ENCODE data around the gene HOXD10. TPM values are rescaled to one million over a fixed set of nuclear protein-coding genes. Genes with fewer than 3 reads are reported as not detected.

Gene HOXD10
- polyA plus RNA-seq, 3 donors, result 0.02 to 0.76 (median 0.45) TPM

GRCh38 chr2:176114930-176115625 is 1.5 kb upstream of the HOXD10 start:
- no peak overlapping the region for H3K27ac ChIP-seq (ENCODE audit: low read depth, low read length)
- WGBS, 3 donors, result 19 to 41% (median 26%) methylated on average over 16 of the region's 16 CpGs

GRCh38 chr2:176117162-176117822 is 714 bp downstream of the HOXD10 start:
- H3K27ac ChIP-seq (ENCODE audit: low read depth, low read length), result no peak overlapping the region
- 18 to 35% (median 20%) methylated on average over 40 of the region's 40 CpGs for whole genome bisulfite sequencing, 3 donors

- H3K27ac ChIP-seq (ENCODE audit: low read depth, low read length), result no peak overlapping the region
- 12 to 37% (median 15%) methylated on average over 11 of the region's 11 CpGs for WGBS, 3 donors
Observed at GRCh38 chr2:176117823-176118371, 1.3 kb downstream of the HOXD10 start.

GRCh38 chr2:176118601-176119339 is 2.2 kb downstream of the HOXD10 start:
- 13 to 33% (median 13%) methylated on average over 24 of the region's 24 CpGs for WGBS, 3 donors
- no peak overlapping the region for H3K27ac ChIP-seq (ENCODE audit: low read depth, low read length)

GRCh38 chr2:176120364-176121189 is 4.0 kb downstream of the HOXD10 start:
- H3K27ac ChIP-seq (ENCODE audit: low read depth, low read length), result no peak overlapping the region
- 16 to 47% (median 30%) methylated on average over 13 of the region's 13 CpGs for WGBS, 3 donors

- no peak overlapping the region for H3K27ac ChIP-seq (ENCODE audit: low read depth, low read length)
- WGBS, 3 donors, result 11 to 22% (median 12%) methylated on average over 51 to 53 of the region's 53 CpGs
Observed at GRCh38 chr2:176121190-176122051, 4.8 kb downstream of the HOXD10 start.

- no peak overlapping the region for H3K27ac ChIP-seq (ENCODE audit: low read depth, low read length)
- WGBS, 3 donors, result 2 to 3% (median 2%) methylated on average over 42 to 47 of the region's 47 CpGs
Observed at GRCh38 chr2:176122052-176122682, 5.6 kb downstream of the HOXD10 start.

- no peak within 1 kb of the TSS for H3K27ac ChIP-seq (ENCODE audit: low read depth, low read length)
- WGBS, 3 donors, result 2 to 3% (median 2%) methylated on average over 54 to 84 of the region's 84 CpGs
Observed at GRCh38 chr2:176122683-176123410, 6.3 kb downstream of the HOXD10 start, which contains the start of gene HOXD9. Gene HOXD9, plus strand, starts transcription at chr2:176122719. Its CDS starts 50 bp downstream, at chr2:176122769.

- WGBS, 3 donors, result 6 to 14% (median 7%) methylated on average over 40 of the region's 40 CpGs
Observed at GRCh38 chr2:176123411-176124109, 7.0 kb downstream of the HOXD10 start.

GRCh38 chr2:176124110-176124946 is 7.8 kb downstream of the HOXD10 start:
- H3K27ac ChIP-seq (ENCODE audit: low read depth, low read length), result no peak overlapping the region
- WGBS, 3 donors, result 12 to 44% (median 24%) methylated on average over 34 of the region's 34 CpGs

More at GRCh38 chr2:176123411-176124109, 7.0 kb downstream of the HOXD10 start:
- H3K27ac ChIP-seq (ENCODE audit: low read depth, low read length), result no peak overlapping the region

GRCh38 chr2:176124947-176125771 is 8.6 kb downstream of the HOXD10 start:
- H3K27ac ChIP-seq (ENCODE audit: low read depth, low read length), result no peak overlapping the region
- WGBS, 3 donors, result 19 to 62% (median 46%) methylated on average over 9 of the region's 9 CpGs

GRCh38 chr2:176125772-176126054 is 9.1 kb downstream of the HOXD10 start:
- H3K27ac ChIP-seq (ENCODE audit: low read depth, low read length), result no peak overlapping the region
- WGBS, 3 donors, result 10 to 52% (median 37%) methylated on average over 6 of the region's 6 CpGs

GRCh38 chr2:176126929-176127773 is 10.6 kb downstream of the HOXD10 start:
- H3K27ac ChIP-seq (ENCODE audit: low read depth, low read length), result no peak overlapping the region
- WGBS, 3 donors, result 3 to 7% (median 4%) methylated on average over 13 of the region's 13 CpGs

GRCh38 chr2:176127774-176128072 is 11.1 kb downstream of the HOXD10 start:
- H3K27ac ChIP-seq (ENCODE audit: low read depth, low read length), result no peak overlapping the region
- WGBS, 3 donors, result 17 to 41% (median 29%) methylated on average over 4 of the region's 4 CpGs
